GM12891 (cell line): ENCODE measurements around the gene TLR10.

ENCODE experiments used
- POLR2A ChIP-seq: IDR thresholded peaks from 2 replicates; pipeline ENCODE4 v1.6.1; 2011; ENCODE audit warnings: low read depth, low read length, control low read depth
- POLR2AphosphoS5 ChIP-seq: IDR thresholded peaks from 2 replicates; pipeline ENCODE4 v1.6.1; 2011; ENCODE audit warnings: low read depth, low read length, control low read depth

DNA sequence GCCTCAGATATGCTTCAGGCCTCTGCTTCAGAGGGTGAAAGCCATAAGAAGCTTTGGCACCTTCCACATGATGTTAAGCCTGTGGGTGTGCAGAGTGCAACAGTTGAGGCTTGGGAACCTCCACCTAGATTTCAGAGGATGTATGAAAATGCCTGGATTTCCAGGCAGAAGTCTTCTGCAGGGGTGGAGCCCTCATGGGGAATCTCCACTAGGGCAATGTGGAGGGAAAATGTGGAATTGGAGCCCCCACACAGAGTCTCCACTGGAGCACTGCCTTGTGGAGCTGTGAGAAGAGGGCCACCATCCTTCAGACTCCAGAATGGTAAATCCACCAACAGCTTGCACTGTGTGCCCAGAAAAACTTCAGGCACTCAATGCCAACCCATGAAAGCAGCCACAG lies 35.2 kb downstream of the TLR10 start:
- TF ChIP-seq POLR2A (no peak), POLR2AphosphoS5 (no peak)
